CD8-positive, alpha-beta memory T cell (primary cell): ENCODE results near the gene DNAJC11. TPM values are rescaled to one million over a fixed set of nuclear protein-coding genes. Genes with fewer than 3 reads are reported as not detected.

Source experiments
- CTCF ChIA-PET: fragments of 350-600 bp; sonication (Branson Sonifier 250); formaldehyde crosslinking; loops from one replicate; lab custom pipeline; 2021; ENCODE audit warnings: antibody characterized with exemption; lab: Charles Lee
- POLR2A ChIA-PET: fragments of 350-600 bp; sonication (Branson Sonifier 250); formaldehyde crosslinking; loops from one replicate; lab custom pipeline; 2021; ENCODE audit warnings: antibody characterized with exemption; lab: Charles Lee
- DNase-seq, 5 donors: peaks; one replicate each; pipeline versions ENCODE4 v3.0.0 to v3.0.0-alpha.2; 2020 to 2022; ENCODE audit warnings: mixed read lengths in 1 of 5
- H3K27ac ChIP-seq: one replicate; pipeline ENCODE4 v1.7.0; 2013; ENCODE audit warnings: low read depth, mild to moderate bottlenecking, low read length, moderate library complexity
- H3K27me3 ChIP-seq: 2 replicates; pipeline ENCODE4 v1.7.0; 2013; ENCODE audit warnings: low read length, mild to moderate bottlenecking; ENCODE audit not compliant: insufficient read depth, poor library complexity, severe bottlenecking
- H3K36me3 ChIP-seq: 2 replicates; pipeline ENCODE4 v1.7.0; 2013; ENCODE audit warnings: mild to moderate bottlenecking, low read length, moderate library complexity; ENCODE audit not compliant: insufficient read depth
- H3K4me1 ChIP-seq: 2 replicates; pipeline ENCODE4 v1.7.0; 2013; ENCODE audit warnings: mild to moderate bottlenecking, low read length, moderate library complexity; ENCODE audit not compliant: insufficient read depth
- H3K4me3 ChIP-seq: 2 replicates; pipeline ENCODE4 v1.7.0; 2013; ENCODE audit warnings: mild to moderate bottlenecking, low read length
- H3K9me3 ChIP-seq: 2 replicates; pipeline ENCODE4 v1.7.0; 2013; ENCODE audit warnings: mild to moderate bottlenecking, low read length
- H3K27ac Mint-ChIP-seq, 8 donors: one replicate each; pipeline ENCODE4 v1.8.0; 2020 to 2021; ENCODE audit warnings: mixed read lengths in 8 of 8, mild to moderate bottlenecking in 6 of 8, inconsistent platforms in 3 of 8, moderate library complexity in 3 of 8
- H3K27me3 Mint-ChIP-seq, 2 donors: one replicate each; pipeline ENCODE4 v1.8.0; 2020 to 2021; ENCODE audit warnings: mixed read lengths in 2 of 2, mild to moderate bottlenecking in 1 of 2, moderate library complexity in 1 of 2
- H3K36me3 Mint-ChIP-seq, 3 donors: one replicate each; pipeline ENCODE4 v1.8.0; 2020 to 2021; ENCODE audit warnings: mixed read lengths in 3 of 3, inconsistent platforms in 1 of 3, mild to moderate bottlenecking in 1 of 3
- H3K4me1 Mint-ChIP-seq, 3 donors: one replicate each; pipeline ENCODE4 v1.8.0; 2020 to 2021; ENCODE audit warnings: mixed read lengths in 3 of 3, inconsistent platforms in 1 of 3, mild to moderate bottlenecking in 1 of 3
- H3K4me3 Mint-ChIP-seq, 7 donors: one replicate each; pipeline ENCODE4 v1.8.0; 2020 to 2021; ENCODE audit warnings: mixed read lengths in 7 of 7, mild to moderate bottlenecking in 6 of 7, moderate library complexity in 4 of 7, inconsistent platforms in 2 of 7
- H3K9me3 Mint-ChIP-seq, 5 donors: one replicate each; pipeline ENCODE4 v1.8.0; 2020 to 2022; ENCODE audit warnings: mixed read lengths in 5 of 5, mild to moderate bottlenecking in 3 of 5, moderate library complexity in 2 of 5, inconsistent platforms in 1 of 5
- polyA plus RNA-seq: library from polyadenylated mRNA; unstranded; fragments of 300-500 nt; fragmentation: Illumina TruSeq; gene quantifications from one replicate; pipeline ENCODE4 v1.2.3, GENCODE V29; 2021
- total RNA-seq, 2 experiments: library from RNA; stranded (reverse); gene quantifications; one replicate each; pipeline ENCODE4 v1.2.3, GENCODE V29; 2021

DNAJC11 gene
- total and polyA plus RNA-seq, 3 experiments from 2014 or later = 22.7 to 80.4 (median 79.2) TPM

DNA sequence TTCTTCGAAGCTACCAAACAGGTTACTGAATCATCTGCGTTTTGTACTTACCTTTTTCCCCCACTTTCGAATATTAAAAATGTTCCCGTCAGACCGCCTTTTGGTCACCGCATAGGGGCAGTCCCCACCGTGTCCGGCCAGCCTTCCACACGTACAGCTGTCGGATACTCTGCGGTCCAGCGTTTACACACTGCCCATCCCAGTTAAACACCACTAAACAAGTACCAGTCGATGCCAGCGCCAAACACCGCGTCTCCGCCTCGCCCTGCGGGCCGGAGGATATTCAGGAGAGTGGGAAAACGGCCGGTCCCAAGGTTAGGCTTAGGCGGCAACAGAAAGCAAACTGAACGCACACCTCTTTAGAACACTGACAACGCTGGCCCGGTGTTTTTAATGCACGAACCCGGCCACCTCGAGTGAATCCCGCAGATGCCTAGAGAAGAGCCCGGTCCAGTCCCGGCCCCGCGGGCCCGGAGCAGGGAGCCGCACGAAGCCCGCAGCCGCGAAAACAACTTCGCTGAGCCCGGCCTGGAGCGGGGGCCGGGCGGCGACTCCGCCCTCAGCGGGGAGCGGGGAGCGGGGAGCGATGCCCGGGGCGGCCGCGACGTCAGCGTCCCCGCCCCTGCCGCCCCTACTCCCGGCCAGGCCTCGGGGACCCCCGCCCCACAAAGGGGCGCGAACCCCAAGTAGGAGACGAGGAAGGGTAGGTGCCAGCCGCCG lies 88.8 kb downstream of the DNAJC11 start:
- no peaks in the 10 kb centered on the region for H3K9me3 Mint-ChIP-seq
- H3K27me3 Mint-ChIP-seq = peaks cover 0 to 2% of the 10 kb centered on the region in 2 donors
- H3K9me3 ChIP-seq = no peaks in the 10 kb centered on the region
- peaks cover 20 to 25% (median 23%) of the 10 kb centered on the region in 3 donors for H3K4me1 Mint-ChIP-seq
- peak in 1 of 5 donors; percentile 3 for DNase-seq
- no peaks in the 10 kb centered on the region for H3K27me3 ChIP-seq
- CTCF ChIA-PET = interaction anchor here (1.1 to 1.4 kb wide), 3 partner anchors 9 to 89 kb away, joined by 3 to 5 read pairs (median 4); partner anchors contain the start of gene DNAJC11
- POLR2A ChIA-PET = interaction anchor here (0.8 to 3.1 kb wide), 2 partner anchors 10 to 13 kb away, joined by 3 to 32 read pairs; partner anchors contain the start of gene KLHL21
- peak overlapping the region; percentile 93 for H3K4me3 ChIP-seq
- peak overlapping the region; percentile 81 for H3K27ac ChIP-seq
- peak overlapping the region; percentile 87 to 96 (median 91) for H3K4me3 Mint-ChIP-seq
- H3K36me3 Mint-ChIP-seq = peaks cover 0 to 11% (median 0%) of the 10 kb centered on the region in 3 donors
- peak overlapping the region; percentile 65 to 95 (median 92) for H3K27ac Mint-ChIP-seq
- H3K36me3 ChIP-seq = no peaks in the 10 kb centered on the region
- peaks cover 12% of the 10 kb centered on the region for H3K4me1 ChIP-seq

GRCh38 chr1:6603915-6604558 lies 97.6 kb downstream of the DNAJC11 start:
- Mint-ChIP-seq H3K27ac (peak overlapping the region; percentile 91 to 99 (median 96)), H3K27me3 (no peaks in the 10 kb centered on the region), H3K9me3 (no peaks in the 10 kb centered on the region), H3K36me3 (peaks cover 0 to 22% (median 0%) of the 10 kb centered on the region in 3 donors), H3K4me1 (peaks cover 26 to 32% (median 28%) of the 10 kb centered on the region in 3 donors), H3K4me3 (peak overlapping the region; percentile 90 to 98 (median 91))
- H3K4me3 ChIP-seq = peak overlapping the region; percentile 59
- peaks cover 25% of the 10 kb centered on the region for H3K4me1 ChIP-seq
- ChIA-PET CTCF (interaction anchor here (1.0 to 4.2 kb wide), 4 partner anchors 8 to 49 kb away, joined by 3 to 16 read pairs (median 4); partner anchors contain the start of genes NOL9 and TAS1R1), POLR2A (interaction anchor here (0.6 to 7.2 kb wide), 9 partner anchors 9 to 49 kb away, joined by 3 to 64 read pairs (median 3); partner anchors contain the start of genes NOL9, PHF13, TAS1R1 and THAP3)
- H3K36me3 ChIP-seq = no peaks in the 10 kb centered on the region
- no peaks in the 10 kb centered on the region for H3K9me3 ChIP-seq
- H3K27me3 ChIP-seq = no peaks in the 10 kb centered on the region
- peak overlapping the region; percentile 92 for H3K27ac ChIP-seq
- DNase-seq = peak in 1 of 5 donors; percentile 16

DNA sequence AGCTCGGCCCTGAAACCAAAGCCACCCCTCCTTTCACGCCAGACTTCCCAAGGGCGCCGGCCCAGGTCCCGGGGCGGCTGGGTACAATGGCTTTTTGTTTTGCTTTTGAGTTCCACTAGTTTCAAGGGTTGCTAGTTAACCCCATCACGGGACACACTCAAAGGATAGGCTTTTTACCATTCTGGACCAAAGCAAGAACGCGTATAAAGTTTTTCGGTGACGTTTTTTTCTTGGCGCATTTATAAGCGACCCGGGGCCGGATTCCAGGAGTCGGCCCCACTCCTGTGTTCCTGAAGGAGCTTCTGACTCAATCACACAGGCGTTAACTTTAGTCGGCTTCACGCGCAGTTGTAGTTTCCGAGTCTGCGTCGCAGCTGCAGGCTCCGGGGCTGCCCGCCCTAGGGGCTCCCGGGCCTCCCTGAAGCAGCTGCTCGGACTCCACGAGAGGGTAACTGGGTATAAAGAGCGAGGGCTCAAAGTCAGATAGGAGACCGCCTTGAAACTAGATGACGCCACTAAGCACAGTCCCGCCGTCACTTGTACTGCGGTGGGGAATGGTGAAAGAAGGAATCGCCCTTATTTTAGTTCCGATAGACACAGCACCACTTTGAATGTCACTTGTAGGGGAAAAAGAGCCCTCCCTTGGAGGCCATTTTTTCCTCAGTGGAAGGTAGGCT lies 98.2 kb downstream of the DNAJC11 start:
- CTCF ChIA-PET = interaction anchor here (1.3 to 4.2 kb wide), 4 partner anchors 9 to 46 kb away, joined by 4 to 16 read pairs (median 5); no protein-coding TSS in a partner anchor
- Mint-ChIP-seq H3K36me3 (peaks cover 0 to 26% (median 0%) of the 10 kb centered on the region in 3 donors), H3K4me3 (peak overlapping the region; percentile 90 to 98 (median 91)), H3K27ac (peak overlapping the region; percentile 91 to 99 (median 96)), H3K27me3 (no peaks in the 10 kb centered on the region), H3K9me3 (no peaks in the 10 kb centered on the region), H3K4me1 (peaks cover 28 to 38% (median 33%) of the 10 kb centered on the region in 3 donors)
- H3K4me1 ChIP-seq = peaks cover 30% of the 10 kb centered on the region
- POLR2A ChIA-PET = interaction anchor here (0.6 to 7.2 kb wide), 10 partner anchors 9 to 143 kb away, joined by 3 to 64 read pairs (median 4); partner anchors contain the start of genes NOL9, PHF13, TAS1R1 and THAP3
- peak overlapping the region; percentile 92 for H3K27ac ChIP-seq
- DNase-seq = peak; percentile 31 to 79 (median 70)
- H3K4me3 ChIP-seq = peak overlapping the region; percentile 59
- no peaks in the 10 kb centered on the region for H3K9me3 ChIP-seq
- no peaks in the 10 kb centered on the region for H3K27me3 ChIP-seq
- no peaks in the 10 kb centered on the region for H3K36me3 ChIP-seq

GRCh38 chr1:6602669-6603237 lies 98.9 kb downstream of the DNAJC11 start, which contains the start of gene KLHL21:
Gene KLHL21, minus strand, starts transcription at chr1:6602869. Its CDS starts 52 bp downstream, at chr1:6602817.
- peak within 1 kb of the TSS; percentile 92 to 99 (median 98) for H3K4me3 Mint-ChIP-seq
- H3K9me3 ChIP-seq = no peaks in the 10 kb centered on the region
- peaks cover 31 to 44% (median 33%) of the 10 kb centered on the region in 3 donors for H3K4me1 Mint-ChIP-seq
- peak; percentile 80 to 90 (median 82) for DNase-seq
- no peaks in the 10 kb centered on the region for H3K27me3 ChIP-seq
- ChIA-PET CTCF (interaction anchor here (0.8 to 4.2 kb wide), 7 partner anchors 9 to 114 kb away, joined by 3 to 16 read pairs (median 5); partner anchors contain the start of gene NOL9), POLR2A (interaction anchor here (0.6 to 7.2 kb wide), 6 partner anchors 10 to 1560 kb away, joined by 4 to 64 read pairs (median 13); partner anchors contain the start of genes NOL9, PHF13, TAS1R1 and THAP3)
- peaks cover 5% of the 10 kb centered on the region for H3K36me3 ChIP-seq
- H3K9me3 Mint-ChIP-seq = no peaks in the 10 kb centered on the region
- peaks cover 36% of the 10 kb centered on the region for H3K4me1 ChIP-seq
- peak within 1 kb of the TSS; percentile 81 for H3K4me3 ChIP-seq
- H3K27me3 Mint-ChIP-seq = no peaks in the 10 kb centered on the region
- H3K36me3 Mint-ChIP-seq = peaks cover 0 to 29% (median 0%) of the 10 kb centered on the region in 3 donors
- H3K27ac ChIP-seq = peak within 1 kb of the TSS; percentile 94
- peak within 1 kb of the TSS; percentile 91 to 99 (median 96) for H3K27ac Mint-ChIP-seq

DNA sequence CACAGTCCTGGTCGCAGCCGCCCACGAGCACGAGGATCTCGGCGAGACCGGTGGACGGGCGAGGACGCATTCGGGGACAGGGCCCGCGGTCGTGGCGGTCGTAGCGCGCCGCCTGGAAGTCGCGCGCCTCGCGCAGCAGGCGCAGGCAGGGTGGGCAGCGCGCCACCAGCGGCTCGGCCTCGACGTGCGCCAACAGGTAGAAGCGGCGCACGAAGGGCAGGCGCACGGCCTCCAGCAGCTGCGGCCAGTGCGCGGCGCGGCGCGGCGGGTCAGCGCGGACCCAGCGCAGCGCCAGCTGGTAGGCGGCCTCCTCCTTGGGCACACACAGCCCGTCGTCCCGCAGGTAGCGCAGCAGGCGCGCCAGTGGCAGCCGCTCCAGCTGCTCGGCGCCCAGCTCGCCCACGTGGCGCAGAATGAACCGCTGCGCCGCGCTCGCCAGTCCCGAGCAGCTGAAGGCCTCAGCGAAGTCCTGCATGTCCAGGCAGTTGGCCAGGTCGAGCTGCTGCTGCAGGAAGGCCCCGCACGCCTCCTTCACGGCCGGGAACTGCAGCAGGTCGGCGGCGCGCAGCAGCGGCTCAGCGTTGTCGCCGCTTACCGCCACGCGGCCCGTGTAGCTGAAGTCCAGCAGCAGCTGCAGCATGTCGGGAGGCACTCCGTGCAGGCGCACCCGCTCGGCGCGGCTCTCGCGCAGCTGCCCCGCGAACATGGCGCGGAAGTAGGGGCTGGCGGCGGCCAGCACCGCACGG lies 99.5 kb downstream of the DNAJC11 start:
- H3K27ac ChIP-seq = peak overlapping the region; percentile 94

More for the DNA sequence above, 99.5 kb downstream of the DNAJC11 start:
- Mint-ChIP-seq H3K36me3 (peaks cover 0 to 36% (median 0%) of the 10 kb centered on the region in 3 donors), H3K9me3 (no peaks in the 10 kb centered on the region), H3K4me1 (peaks cover 35 to 51% (median 37%) of the 10 kb centered on the region in 3 donors), H3K27ac (peak overlapping the region; percentile 32 to 96 (median 92)), H3K4me3 (peak overlapping the region; percentile 92 to 99 (median 98)), H3K27me3 (no peaks in the 10 kb centered on the region)
- no peaks in the 10 kb centered on the region for H3K9me3 ChIP-seq
- ChIA-PET CTCF (interaction anchor here (0.8 to 4.6 kb wide), 9 partner anchors 10 to 116 kb away, joined by 3 to 28 read pairs (median 5); partner anchors contain the start of genes NOL9 and ZBTB48), POLR2A (interaction anchor here (0.6 to 7.2 kb wide), 7 partner anchors 11 to 1561 kb away, joined by 3 to 64 read pairs (median 12); partner anchors contain the start of genes NOL9, PHF13, TAS1R1 and ZBTB48)
- peaks cover 42% of the 10 kb centered on the region for H3K4me1 ChIP-seq
- H3K36me3 ChIP-seq = peaks cover 11% of the 10 kb centered on the region
- H3K4me3 ChIP-seq = peak overlapping the region; percentile 81
- peak in 3 of 5 donors; percentile 10 to 46 (median 22) for DNase-seq
- H3K27me3 ChIP-seq = no peaks in the 10 kb centered on the region
